H9 (cell line): Measurements from ENCODE around the gene VSIR. TPM values are rescaled to one million over a fixed set of nuclear protein-coding genes. Genes with fewer than 3 reads are reported as not detected.

Experiments used
- DNase-seq: peaks from one replicate; pipeline ENCODE4 v3.0.0-alpha.2; 2017
- H2AFZ ChIP-seq: one replicate; pipeline ENCODE4 v1.6.1; 2013; ENCODE audit warnings: mild to moderate bottlenecking, low read length, control low read depth, moderate library complexity
- H2AK5ac ChIP-seq: 2 replicates; pipeline ENCODE4 v1.6.1; 2013; ENCODE audit warnings: low read length, control low read depth, mixed read lengths; ENCODE audit not compliant: insufficient read length
- H2BK120ac ChIP-seq: one replicate; pipeline ENCODE4 v1.6.1; 2013; ENCODE audit warnings: low read depth, mild to moderate bottlenecking, low read length, control low read depth, inconsistent platforms; ENCODE audit not compliant: poor library complexity, severe bottlenecking
- H2BK12ac ChIP-seq: 2 replicates; pipeline ENCODE4 v1.6.1; 2013; ENCODE audit warnings: low read length, control low read depth, mixed read lengths, low read depth; ENCODE audit not compliant: insufficient read length
- H2BK15ac ChIP-seq: 2 replicates; pipeline ENCODE4 v1.6.1; 2013; ENCODE audit warnings: low read depth, low read length, control low read depth
- H2BK20ac ChIP-seq: one replicate; pipeline ENCODE4 v1.6.1; 2013; ENCODE audit warnings: low read depth, mild to moderate bottlenecking, low read length, control low read depth, inconsistent platforms; ENCODE audit not compliant: poor library complexity, severe bottlenecking
- H2BK5ac ChIP-seq: 2 replicates; pipeline ENCODE4 v1.6.1; 2013; ENCODE audit warnings: low read length, control low read depth, mixed read lengths; ENCODE audit not compliant: insufficient read length
- H3K14ac ChIP-seq: 2 replicates; pipeline ENCODE4 v1.6.1; 2013; ENCODE audit warnings: low read length, control low read depth; ENCODE audit not compliant: insufficient read depth
- H3K18ac ChIP-seq: 2 replicates; pipeline ENCODE4 v1.6.1; 2013; ENCODE audit warnings: low read depth, mild to moderate bottlenecking, mixed read lengths, low read length, control low read depth; ENCODE audit not compliant: insufficient read length
- H3K23ac ChIP-seq: 2 replicates; pipeline ENCODE4 v1.6.1; 2013; ENCODE audit warnings: low read length, control low read depth, mixed read lengths, low read depth; ENCODE audit not compliant: insufficient read length
- H3K23me2 ChIP-seq: 2 replicates; pipeline ENCODE4 v1.6.1; 2013; ENCODE audit warnings: low read depth, mild to moderate bottlenecking, mixed read lengths, low read length, control low read depth; ENCODE audit not compliant: insufficient read length, poor library complexity, severe bottlenecking
- H3K27ac ChIP-seq: 2 replicates; pipeline ENCODE4 v1.5.1; 2013; ENCODE audit warnings: low read length, control low read depth, mixed read lengths, low read depth; ENCODE audit not compliant: insufficient read length
- H3K27me3 ChIP-seq: 2 replicates; pipeline ENCODE4 v1.6.1; 2013; ENCODE audit warnings: low read length, control low read depth, inconsistent platforms; ENCODE audit not compliant: insufficient read depth
- H3K4ac ChIP-seq: 2 replicates; pipeline ENCODE4 v1.6.1; 2013; ENCODE audit warnings: low read depth, mild to moderate bottlenecking, control low read depth, inconsistent platforms, low read length, moderate library complexity
- H3K4me1 ChIP-seq: 2 replicates; pipeline ENCODE4 v1.6.1; 2013; ENCODE audit warnings: low read length, control low read depth, inconsistent platforms; ENCODE audit not compliant: insufficient read depth
- H3K4me2 ChIP-seq: 2 replicates; pipeline ENCODE4 v1.6.1; 2013; ENCODE audit warnings: low read length, control low read depth, mixed read lengths; ENCODE audit not compliant: insufficient read length, insufficient read depth
- H3K56ac ChIP-seq: 2 replicates; pipeline ENCODE4 v1.6.1; 2013; ENCODE audit warnings: low read depth, mild to moderate bottlenecking, mixed read lengths, low read length, control low read depth; ENCODE audit not compliant: insufficient read length
- H3K79me1 ChIP-seq: 2 replicates; pipeline ENCODE4 v1.6.1; 2013; ENCODE audit warnings: low read depth, mild to moderate bottlenecking, moderate library complexity, low read length, control low read depth, inconsistent platforms; ENCODE audit not compliant: insufficient read depth, poor library complexity, severe bottlenecking
- H3K79me2 ChIP-seq: 2 replicates; pipeline ENCODE4 v1.6.1; 2013; ENCODE audit warnings: low read length, control low read depth, inconsistent platforms; ENCODE audit not compliant: insufficient read depth
- H3K9ac ChIP-seq: 2 replicates; pipeline ENCODE4 v1.6.1; 2013; ENCODE audit warnings: low read length, control low read depth, mixed read lengths; ENCODE audit not compliant: insufficient read length; ENCODE audit errors: extremely low read depth
- H3K9me3 ChIP-seq: one replicate; pipeline ENCODE4 v1.6.1; 2013; ENCODE audit warnings: low read depth, low read length, inconsistent platforms; ENCODE audit not compliant: control insufficient read depth
- H3T11ph ChIP-seq: one replicate; pipeline ENCODE4 v1.6.1; 2013; ENCODE audit warnings: mild to moderate bottlenecking, low read length, control low read depth, inconsistent platforms
- H4K20me1 ChIP-seq: one replicate; pipeline ENCODE4 v1.6.1; 2013; ENCODE audit not compliant: control insufficient read depth, insufficient read length, insufficient read depth
- H4K5ac ChIP-seq: 2 replicates; pipeline ENCODE4 v1.6.1; 2013; ENCODE audit warnings: low read depth, mild to moderate bottlenecking, mixed read lengths, low read length, control low read depth; ENCODE audit not compliant: insufficient read length
- H4K8ac ChIP-seq: replicated peaks from 2 replicates; pipeline ENCODE4 v1.6.1; 2013; ENCODE audit warnings: low read length, control low read depth, mixed read lengths, low read depth; ENCODE audit not compliant: insufficient read length
- H4K91ac ChIP-seq: 2 replicates; pipeline ENCODE4 v1.6.1; 2013; ENCODE audit warnings: low read depth, mild to moderate bottlenecking, moderate library complexity, mixed read lengths, low read length, control low read depth; ENCODE audit not compliant: insufficient read length
- H3K27ac Mint-ChIP-seq, 3 experiments: 2 replicates in 2 of 3; 3 replicates in 1 of 3; pipeline ENCODE4 v1.8.0; 2020 to 2021; ENCODE audit warnings: mixed read lengths in 3 of 3, mild to moderate bottlenecking in 1 of 3, moderate library complexity in 1 of 3
- H3K27me3 Mint-ChIP-seq: 2 replicates; pipeline ENCODE4 v1.8.0; 2021; ENCODE audit warnings: low read depth, mild to moderate bottlenecking, moderate library complexity, mixed read lengths
- H3K36me3 Mint-ChIP-seq, 3 experiments: 2 replicates in 2 of 3; 3 replicates in 1 of 3; pipeline ENCODE4 v1.8.0; 2020 to 2021; ENCODE audit warnings: low read depth in 3 of 3, mixed read lengths in 3 of 3; ENCODE audit not compliant: insufficient read depth in 1 of 3
- H3K4me1 Mint-ChIP-seq, 2 experiments: 2 replicates each; pipeline ENCODE4 v1.8.0; 2020; ENCODE audit warnings: mixed read lengths in 2 of 2
- H3K4me3 Mint-ChIP-seq, 2 experiments: 2 replicates in 1 of 2; 3 replicates in 1 of 2; pipeline ENCODE4 v1.8.0; 2020 to 2021; ENCODE audit warnings: mild to moderate bottlenecking in 2 of 2, mixed read lengths in 2 of 2, moderate library complexity in 1 of 2
- H3K9me3 Mint-ChIP-seq, 2 experiments: 2 replicates in 1 of 2; 3 replicates in 1 of 2; pipeline ENCODE4 v1.8.0; 2020; ENCODE audit warnings: mild to moderate bottlenecking in 2 of 2, mixed read lengths in 2 of 2, moderate library complexity in 1 of 2
- WGBS: extraction: QIAGEN DNeasy Blood & Tissue Kit; methylation state at CpG from one replicate; pipeline ENCODE4 v1.1.7; 2013; ENCODE audit warnings: missing lambda C conversion rate, low lambda C conversion rate, mixed read lengths; ENCODE audit not compliant: insufficient read length; ENCODE audit errors: extremely low coverage; 5-methylcytosine and 5-hydroxymethylcytosine counted together
- total RNA-seq: library from RNA; stranded (reverse); gene quantifications from 2 replicates; pipeline ENCODE4 v1.2.1, GENCODE V29; 2021
- TF ChIP-seq, protein P1 (sequence below): fragments of 200-600 bp; sonication (generic); conservative IDR thresholded peaks from 3 replicates; pipeline ENCODE4 v1.8.0; 2021; ENCODE audit warnings: antibody characterized with exemption, mild to moderate bottlenecking

The VSIR gene
- total RNA-seq, 1 experiment from 2014 or later = 0.11 TPM

GRCh38 chr10:71715860-71716259, 57.5 kb downstream of the VSIR start:
- TF ChIP-seq, protein P1, sequence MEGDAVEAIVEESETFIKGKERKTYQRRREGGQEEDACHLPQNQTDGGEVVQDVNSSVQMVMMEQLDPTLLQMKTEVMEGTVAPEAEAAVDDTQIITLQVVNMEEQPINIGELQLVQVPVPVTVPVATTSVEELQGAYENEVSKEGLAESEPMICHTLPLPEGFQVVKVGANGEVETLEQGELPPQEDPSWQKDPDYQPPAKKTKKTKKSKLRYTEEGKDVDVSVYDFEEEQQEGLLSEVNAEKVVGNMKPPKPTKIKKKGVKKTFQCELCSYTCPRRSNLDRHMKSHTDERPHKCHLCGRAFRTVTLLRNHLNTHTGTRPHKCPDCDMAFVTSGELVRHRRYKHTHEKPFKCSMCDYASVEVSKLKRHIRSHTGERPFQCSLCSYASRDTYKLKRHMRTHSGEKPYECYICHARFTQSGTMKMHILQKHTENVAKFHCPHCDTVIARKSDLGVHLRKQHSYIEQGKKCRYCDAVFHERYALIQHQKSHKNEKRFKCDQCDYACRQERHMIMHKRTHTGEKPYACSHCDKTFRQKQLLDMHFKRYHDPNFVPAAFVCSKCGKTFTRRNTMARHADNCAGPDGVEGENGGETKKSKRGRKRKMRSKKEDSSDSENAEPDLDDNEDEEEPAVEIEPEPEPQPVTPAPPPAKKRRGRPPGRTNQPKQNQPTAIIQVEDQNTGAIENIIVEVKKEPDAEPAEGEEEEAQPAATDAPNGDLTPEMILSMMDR = no peak
- no peak overlapping the region for H2AFZ ChIP-seq
- H3K9me3 ChIP-seq = no peaks in the 10 kb centered on the region
- no peak overlapping the region for H4K91ac ChIP-seq
- no peaks in the 10 kb centered on the region for H3K79me2 ChIP-seq
- H2BK120ac ChIP-seq = no peak overlapping the region
- WGBS = no CpG with 5 or more reads among the region's 20 CpGs
- Mint-ChIP-seq H3K9me3 (no peaks in the 10 kb centered on the region), H3K27me3 (peaks cover 7% of the 10 kb centered on the region), H3K4me1 (peaks cover 11 to 35% of the 10 kb centered on the region in 2 experiments), H3K4me3 (no peak overlapping the region), H3K27ac (no peak overlapping the region), H3K36me3 (no peaks in the 10 kb centered on the region; a peak in 1 of 7 replicates)
- no peak overlapping the region for H3K18ac ChIP-seq
- no peak overlapping the region for H2AK5ac ChIP-seq
- no peak overlapping the region for H3K23ac ChIP-seq
- no peak overlapping the region for H2BK12ac ChIP-seq
- no peak overlapping the region for H3K56ac ChIP-seq
- H4K5ac ChIP-seq = no peak overlapping the region
- H3K23me2 ChIP-seq = no peaks in the 10 kb centered on the region
- no peak overlapping the region for H3K27ac ChIP-seq
- H2BK20ac ChIP-seq = no peak overlapping the region
- H3K4ac ChIP-seq = no peak overlapping the region
- no peak overlapping the region for H2BK15ac ChIP-seq
- H3K4me2 ChIP-seq = no peak overlapping the region
- no peaks in the 10 kb centered on the region; the same call in 1 of the 2 replicates for H3K27me3 ChIP-seq
- no peak overlapping the region for H3K9ac ChIP-seq
- no peaks in the 10 kb centered on the region for H3K4me1 ChIP-seq
- H3K79me1 ChIP-seq = no peaks in the 10 kb centered on the region
- no peaks in the 10 kb centered on the region for H4K20me1 ChIP-seq
- DNase-seq = no peak
- H2BK5ac ChIP-seq = no peak overlapping the region
- H3T11ph ChIP-seq = no peak overlapping the region
- no peak overlapping the region for H4K8ac ChIP-seq
- H3K14ac ChIP-seq = no peak overlapping the region; the same call in 1 of the 2 replicates
